GM08714 (cell line): ENCODE results near the gene C17orf50.

ENCODE experiments used
- H3K4me3 ChIP-seq: fragments of 200-500 bp; sonication (Bioruptor generic); 2 replicates; pipeline ENCODE4 v1.5.1; 2014; ENCODE audit warnings: mild to moderate bottlenecking, low read length, inconsistent platforms
- ZNF274 ChIP-seq: IDR thresholded peaks from 2 replicates; pipeline ENCODE4 v1.6.1; 2012; ENCODE audit warnings: mild to moderate bottlenecking, low read depth, low read length

C17orf50 gene

GRCh38 chr17:35799942-35800341, 39.3 kb downstream of the C17orf50 start:
- no peak overlapping the region for H3K4me3 ChIP-seq
- no peak for TF ChIP-seq ZNF274

GRCh38 chr17:35801583-35802224, 41.0 kb downstream of the C17orf50 start:
- H3K4me3 ChIP-seq = no peak overlapping the region
- no peak for TF ChIP-seq ZNF274

GRCh38 chr17:35804658-35805192, 44.0 kb downstream of the C17orf50 start:
- H3K4me3 ChIP-seq = no peak overlapping the region
- no peak for TF ChIP-seq ZNF274

GRCh38 chr17:35807371-35808144, 46.9 kb downstream of the C17orf50 start:
- TF ChIP-seq ZNF274 = no peak
- H3K4me3 ChIP-seq = no peak overlapping the region

- peak overlapping the region; percentile 60 for H3K4me3 ChIP-seq
- no peak for TF ChIP-seq ZNF274
Observed at GRCh38 chr17:35808240-35808961, 47.7 kb downstream of the C17orf50 start.

GRCh38 chr17:35808962-35809854, 48.5 kb downstream of the C17orf50 start, which contains the start of gene TAF15:
TAF15 (plus strand) TSS chr17:35809484; CDS start chr17:35809570, 86 bp downstream.
- peak within 1 kb of the TSS; percentile 99 for H3K4me3 ChIP-seq
- TF ChIP-seq ZNF274 = no peak

- TF ChIP-seq ZNF274 = no peak
- peak overlapping the region; percentile 99 for H3K4me3 ChIP-seq
Observed at GRCh38 chr17:35809855-35810461, 49.3 kb downstream of the C17orf50 start.

GRCh38 chr17:35811759-35812158, 51.1 kb downstream of the C17orf50 start:
- no peak overlapping the region for H3K4me3 ChIP-seq
- no peak for TF ChIP-seq ZNF274

GRCh38 chr17:35812456-35812855, 51.8 kb downstream of the C17orf50 start:
- TF ChIP-seq ZNF274 = no peak
- no peak overlapping the region for H3K4me3 ChIP-seq
